H1 (cell line): ENCODE data around the gene ETS1.

ENCODE experiments used
- EGR1 ChIP-seq: IDR thresholded peaks from 2 replicates; pipeline ENCODE4 v1.6.1; 2011; ENCODE audit warnings: low read depth, low read length, borderline replicate concordance
- EZH2 ChIP-seq: fragments of 200-600 bp; sonication (generic); IDR thresholded peaks from 2 replicates; pipeline ENCODE4 v1.7.1; 2012; ENCODE audit warnings: low read depth, mild to moderate bottlenecking, moderate library complexity, low read length, inconsistent platforms; ENCODE audit not compliant: severe bottlenecking
- JUN ChIP-seq: IDR thresholded peaks from 2 replicates; pipeline ENCODE4 v1.6.1; 2011; ENCODE audit warnings: low read depth, mild to moderate bottlenecking, improper control_type of control experiment, low read length
- JUND ChIP-seq: IDR thresholded peaks from 2 replicates; pipeline ENCODE4 v1.6.1; 2011; ENCODE audit warnings: mild to moderate bottlenecking, improper control_type of control experiment, low read length
- MAFK ChIP-seq: IDR thresholded peaks from 2 replicates; pipeline ENCODE4 v1.6.1; 2012; ENCODE audit warnings: low read depth, mild to moderate bottlenecking, improper control_type of control experiment, low read length
- PHF8 ChIP-seq: fragments of 200-600 bp; sonication (generic); conservative IDR thresholded peaks from 2 replicates; pipeline ENCODE4 v1.7.1; 2012; ENCODE audit warnings: low read depth, mild to moderate bottlenecking, inconsistent platforms, low read length, moderate library complexity
- SRF ChIP-seq: IDR thresholded peaks from 2 replicates; pipeline ENCODE4 v1.6.1; 2011; ENCODE audit warnings: mild to moderate bottlenecking, low read depth, low read length, moderate library complexity
- TAF7 ChIP-seq: optimal IDR thresholded peaks from 2 replicates; pipeline ENCODE3; 2011; ENCODE audit warnings: low read depth, mild to moderate bottlenecking, inconsistent platforms, low read length, moderate library complexity, borderline replicate concordance
- ZNF274 ChIP-seq: IDR thresholded peaks from 2 replicates; pipeline ENCODE4 v1.7.0; 2012; ENCODE audit warnings: low read length, borderline replicate concordance; ENCODE audit errors: extremely low read depth
- TF ChIP-seq, protein P1 (sequence below), 3 experiments: IDR thresholded peaks; 1 replicate in 2 of 3; 2 replicates in 1 of 3; pipeline versions ENCODE4 v1.5.1 to v1.6.1; 2011; ENCODE audit warnings: low read length in 3 of 3, mild to moderate bottlenecking in 3 of 3, inconsistent platforms in 2 of 3, low read depth in 1 of 3, moderate library complexity in 1 of 3; ENCODE audit not compliant: insufficient read depth in 1 of 3; ENCODE audit errors: control extremely low read depth in 1 of 3

DNA sequence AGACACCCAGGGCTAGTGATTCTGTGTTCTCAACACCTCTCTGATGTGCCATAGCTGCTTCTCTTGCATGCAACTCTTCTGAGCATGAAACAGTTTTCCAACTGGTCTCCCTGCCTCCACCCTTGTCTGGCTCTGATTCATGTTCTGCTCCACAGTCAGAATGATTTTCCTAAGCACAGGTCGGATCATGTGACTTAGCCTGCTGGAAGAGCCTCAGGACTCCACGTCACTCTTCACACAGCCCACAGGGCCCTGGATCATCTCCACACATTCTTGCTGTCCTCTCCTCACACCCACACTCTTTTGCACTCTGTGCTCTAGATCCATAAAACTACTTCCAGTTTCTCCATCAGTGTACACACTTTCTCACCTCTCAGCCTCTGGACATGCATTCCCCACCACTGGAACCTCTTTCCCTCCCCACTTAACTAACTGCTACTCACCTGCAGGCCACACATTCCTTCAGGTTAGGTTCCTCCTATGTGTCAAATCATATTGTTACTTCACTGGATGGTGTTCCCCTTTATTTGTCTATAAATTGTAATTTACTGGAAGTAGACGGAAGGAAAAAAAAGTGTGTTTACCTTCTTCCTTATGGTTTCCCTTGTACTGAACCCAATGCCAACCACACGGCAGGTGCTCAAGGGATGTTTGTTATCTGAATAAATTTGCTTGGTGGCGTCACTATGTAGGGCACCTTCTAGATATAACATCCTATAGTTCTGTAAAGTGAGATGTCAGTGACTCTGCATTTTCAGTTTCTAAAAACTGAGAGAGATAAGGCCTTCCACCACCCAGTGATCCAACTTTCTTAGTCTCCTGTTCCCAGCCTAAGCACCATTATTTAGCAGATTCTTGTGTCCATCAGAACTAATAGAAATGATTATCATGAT lies 133.7 kb downstream of the ETS1 start:
- TF ChIP-seq MAFK (no peak), ZNF274 (no peak), EGR1 (no peak), SRF (no peak), JUND (no peak), EZH2 (no peak), JUN (no peak), TAF7 (no peak), PHF8 (no peak)
- TF ChIP-seq, protein P1, sequence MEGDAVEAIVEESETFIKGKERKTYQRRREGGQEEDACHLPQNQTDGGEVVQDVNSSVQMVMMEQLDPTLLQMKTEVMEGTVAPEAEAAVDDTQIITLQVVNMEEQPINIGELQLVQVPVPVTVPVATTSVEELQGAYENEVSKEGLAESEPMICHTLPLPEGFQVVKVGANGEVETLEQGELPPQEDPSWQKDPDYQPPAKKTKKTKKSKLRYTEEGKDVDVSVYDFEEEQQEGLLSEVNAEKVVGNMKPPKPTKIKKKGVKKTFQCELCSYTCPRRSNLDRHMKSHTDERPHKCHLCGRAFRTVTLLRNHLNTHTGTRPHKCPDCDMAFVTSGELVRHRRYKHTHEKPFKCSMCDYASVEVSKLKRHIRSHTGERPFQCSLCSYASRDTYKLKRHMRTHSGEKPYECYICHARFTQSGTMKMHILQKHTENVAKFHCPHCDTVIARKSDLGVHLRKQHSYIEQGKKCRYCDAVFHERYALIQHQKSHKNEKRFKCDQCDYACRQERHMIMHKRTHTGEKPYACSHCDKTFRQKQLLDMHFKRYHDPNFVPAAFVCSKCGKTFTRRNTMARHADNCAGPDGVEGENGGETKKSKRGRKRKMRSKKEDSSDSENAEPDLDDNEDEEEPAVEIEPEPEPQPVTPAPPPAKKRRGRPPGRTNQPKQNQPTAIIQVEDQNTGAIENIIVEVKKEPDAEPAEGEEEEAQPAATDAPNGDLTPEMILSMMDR (IDR thresholded peaks at IDR 0.05; ENCODE audit: control extremely low read depth in 1 of 3, insufficient read depth in 1 of 3, low read depth in 1 of 3, low read length in 3 of 3) = no peak
